KMS-11 (cell line): ENCODE data around the gene ADD2.

Experiments
- H2AFZ ChIP-seq: fragments of 200-600 bp; sonication (generic); 2 replicates; pipeline ENCODE4 v1.6.1; 2016; ENCODE audit warnings: antibody characterized with exemption, mixed run types, low read depth
- H3K27ac ChIP-seq: fragments of 200-600 bp; sonication (generic); 2 replicates; pipeline ENCODE4 v1.6.1; 2016; ENCODE audit warnings: mild to moderate bottlenecking, mixed run types
- H3K27me3 ChIP-seq: fragments of 200-600 bp; sonication (generic); 2 replicates; pipeline ENCODE4 v1.6.1; 2017; ENCODE audit warnings: mild to moderate bottlenecking, low read depth, mixed run types, moderate library complexity; ENCODE audit not compliant: insufficient read depth
- H3K36me3 ChIP-seq: fragments of 200-600 bp; sonication (generic); 2 replicates; pipeline ENCODE4 v1.6.1; 2017; ENCODE audit warnings: mild to moderate bottlenecking, mixed run types; ENCODE audit not compliant: insufficient read depth
- H3K4me1 ChIP-seq: fragments of 200-600 bp; sonication (generic); 2 replicates; pipeline ENCODE4 v1.6.1; 2016; ENCODE audit warnings: mild to moderate bottlenecking, low read depth, mixed run types; ENCODE audit not compliant: poor library complexity, severe bottlenecking
- H3K4me2 ChIP-seq: fragments of 200-600 bp; sonication (generic); 2 replicates; pipeline ENCODE4 v1.7.0; 2016; ENCODE audit warnings: mild to moderate bottlenecking, mixed run types
- H3K4me3 ChIP-seq: fragments of 200-600 bp; sonication (generic); IDR thresholded peaks from 2 replicates; pipeline ENCODE4 v1.6.1; 2017; ENCODE audit warnings: low read depth, low read length, mixed read lengths; ENCODE audit not compliant: insufficient read depth
- H3K79me2 ChIP-seq: fragments of 200-600 bp; sonication (generic); 2 replicates; pipeline ENCODE4 v1.6.1; 2016; ENCODE audit warnings: low read depth, mixed run types; ENCODE audit not compliant: insufficient read depth
- H3K9ac ChIP-seq: fragments of 200-600 bp; sonication (generic); 2 replicates; pipeline ENCODE4 v1.6.1; 2016; ENCODE audit warnings: mild to moderate bottlenecking, mixed run types
- H4K20me1 ChIP-seq: fragments of 200-600 bp; sonication (generic); 2 replicates; pipeline ENCODE4 v1.6.1; 2016; ENCODE audit warnings: mild to moderate bottlenecking, mixed run types; ENCODE audit not compliant: insufficient read depth
- CTCF ChIP-seq: fragments of 200-600 bp; sonication (generic); conservative IDR thresholded peaks from 2 replicates; pipeline ENCODE4 v1.6.1; 2017; ENCODE audit warnings: low read depth, mild to moderate bottlenecking, antibody characterized with exemption, low read length, moderate library complexity, mixed read lengths

Gene ADD2

GRCh38 chr2:70692256-70692655, 75.7 kb downstream of the ADD2 start:
- H3K4me3 ChIP-seq: no peak overlapping the region

GRCh38 chr2:70691497-70692140, 76.4 kb downstream of the ADD2 start:
- Histone ChIP-seq H3K36me3 (no peaks in the 10 kb centered on the region; the same call in 1 of the 2 replicates), H3K79me2 (no peaks in the 10 kb centered on the region)

More at GRCh38 chr2:70692256-70692655, 75.7 kb downstream of the ADD2 start:
- H3K79me2 ChIP-seq: no peaks in the 10 kb centered on the region
- H3K4me2 ChIP-seq: no peak overlapping the region
- H2AFZ ChIP-seq: no peak overlapping the region
- H3K9ac ChIP-seq: no peak overlapping the region
- no peaks in the 10 kb centered on the region for H3K27me3 ChIP-seq
- H3K36me3 ChIP-seq: no peaks in the 10 kb centered on the region; the same call in 1 of the 2 replicates
- no peaks in the 10 kb centered on the region for H4K20me1 ChIP-seq
- no peak overlapping the region for H3K27ac ChIP-seq
- no peak for TF ChIP-seq CTCF
- H3K4me1 ChIP-seq: peaks cover 12% of the 10 kb centered on the region

GRCh38 chr2:70690846-70691245, 77.2 kb downstream of the ADD2 start:
- H3K27ac ChIP-seq: no peak overlapping the region
- no peak overlapping the region for H3K4me3 ChIP-seq
- TF ChIP-seq CTCF: no peak

More at GRCh38 chr2:70691497-70692140, 76.4 kb downstream of the ADD2 start:
- no peaks in the 10 kb centered on the region for H3K27me3 ChIP-seq
- peaks cover 18% of the 10 kb centered on the region for H3K4me1 ChIP-seq
- no peaks in the 10 kb centered on the region for H4K20me1 ChIP-seq
- H3K27ac ChIP-seq: no peak overlapping the region
- no peak overlapping the region for H2AFZ ChIP-seq
- no peak for TF ChIP-seq CTCF
- no peak overlapping the region for H3K4me2 ChIP-seq
- H3K9ac ChIP-seq: no peak overlapping the region
- H3K4me3 ChIP-seq: no peak overlapping the region

GRCh38 chr2:70688427-70688826, 79.6 kb downstream of the ADD2 start:
- TF ChIP-seq CTCF: no peak
- Histone ChIP-seq H4K20me1 (no peaks in the 10 kb centered on the region), H2AFZ (no peak overlapping the region), H3K9ac (no peak overlapping the region), H3K27ac (no peak overlapping the region), H3K4me1 (peaks cover 26% of the 10 kb centered on the region), H3K4me2 (no peak overlapping the region), H3K4me3 (no peak overlapping the region), H3K79me2 (no peaks in the 10 kb centered on the region), H3K27me3 (no peaks in the 10 kb centered on the region), H3K36me3 (no peaks in the 10 kb centered on the region; the same call in 1 of the 2 replicates)

More at GRCh38 chr2:70690846-70691245, 77.2 kb downstream of the ADD2 start:
- no peaks in the 10 kb centered on the region for H3K27me3 ChIP-seq
- H3K9ac ChIP-seq: no peak overlapping the region
- H3K4me2 ChIP-seq: no peak overlapping the region
- no peaks in the 10 kb centered on the region for H3K79me2 ChIP-seq
- no peak overlapping the region for H2AFZ ChIP-seq
- peaks cover 26% of the 10 kb centered on the region for H3K4me1 ChIP-seq
- H3K36me3 ChIP-seq: no peaks in the 10 kb centered on the region; the same call in 1 of the 2 replicates
- H4K20me1 ChIP-seq: no peaks in the 10 kb centered on the region
